Measurements from ENCODE around the gene SHOC2.

DNA sequence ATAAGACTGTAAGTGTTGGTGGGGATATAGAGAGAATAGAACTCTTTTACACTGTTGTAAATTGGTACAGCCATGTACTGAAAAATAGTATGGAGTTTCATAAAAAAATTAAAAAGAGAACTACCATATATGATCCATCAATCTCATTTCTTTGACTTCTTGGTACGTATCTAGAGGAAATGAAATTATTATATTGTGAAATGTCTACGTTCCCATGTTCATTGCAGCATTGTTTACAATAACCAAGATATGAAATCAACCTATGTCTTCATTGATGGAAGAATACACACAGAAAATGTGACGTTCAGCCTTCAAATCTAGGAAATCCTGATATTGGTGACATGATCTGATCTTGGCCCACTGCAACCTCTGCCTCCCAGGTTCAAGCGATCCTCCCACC, 32.0 kb downstream of the SHOC2 start:
- TF ChIP-seq EP300 (IDR thresholded peaks at IDR 0.05; ENCODE audit: borderline replicate concordance in 1 of 2, low read depth in 2 of 2, low read length in 2 of 2): no peak
- TF ChIP-seq CBX8 (IDR thresholded peaks at IDR 0.05; ENCODE audit: borderline replicate concordance, low read depth, low read length): no peak
- no peak for TF ChIP-seq JUN (IDR thresholded peaks at IDR 0.05; ENCODE audit: low read depth, low read length)
- TF ChIP-seq, protein P1, sequence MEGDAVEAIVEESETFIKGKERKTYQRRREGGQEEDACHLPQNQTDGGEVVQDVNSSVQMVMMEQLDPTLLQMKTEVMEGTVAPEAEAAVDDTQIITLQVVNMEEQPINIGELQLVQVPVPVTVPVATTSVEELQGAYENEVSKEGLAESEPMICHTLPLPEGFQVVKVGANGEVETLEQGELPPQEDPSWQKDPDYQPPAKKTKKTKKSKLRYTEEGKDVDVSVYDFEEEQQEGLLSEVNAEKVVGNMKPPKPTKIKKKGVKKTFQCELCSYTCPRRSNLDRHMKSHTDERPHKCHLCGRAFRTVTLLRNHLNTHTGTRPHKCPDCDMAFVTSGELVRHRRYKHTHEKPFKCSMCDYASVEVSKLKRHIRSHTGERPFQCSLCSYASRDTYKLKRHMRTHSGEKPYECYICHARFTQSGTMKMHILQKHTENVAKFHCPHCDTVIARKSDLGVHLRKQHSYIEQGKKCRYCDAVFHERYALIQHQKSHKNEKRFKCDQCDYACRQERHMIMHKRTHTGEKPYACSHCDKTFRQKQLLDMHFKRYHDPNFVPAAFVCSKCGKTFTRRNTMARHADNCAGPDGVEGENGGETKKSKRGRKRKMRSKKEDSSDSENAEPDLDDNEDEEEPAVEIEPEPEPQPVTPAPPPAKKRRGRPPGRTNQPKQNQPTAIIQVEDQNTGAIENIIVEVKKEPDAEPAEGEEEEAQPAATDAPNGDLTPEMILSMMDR (IDR thresholded peaks at IDR 0.05; ENCODE audit: control extremely low read depth in 1 of 3, insufficient read depth in 1 of 3, low read depth in 1 of 3, low read length in 3 of 3): no peak

Measured in H1 (cell line).